Hematopoietic multipotent progenitor cell treated with erythropoietin and hydrocortisone succinate and interleukin-3 and kit ligand, for 8 days (in vitro differentiated cells): ENCODE results near the gene OR2AJ1.
A peak's percentile ranks its signal among the peaks of the same experiment; 100 is the strongest.

Source experiments
- DNase-seq: peaks from one replicate; pipeline ENCODE4 v3.0.0-alpha.2; 2015

Gene OR2AJ1, protein sequence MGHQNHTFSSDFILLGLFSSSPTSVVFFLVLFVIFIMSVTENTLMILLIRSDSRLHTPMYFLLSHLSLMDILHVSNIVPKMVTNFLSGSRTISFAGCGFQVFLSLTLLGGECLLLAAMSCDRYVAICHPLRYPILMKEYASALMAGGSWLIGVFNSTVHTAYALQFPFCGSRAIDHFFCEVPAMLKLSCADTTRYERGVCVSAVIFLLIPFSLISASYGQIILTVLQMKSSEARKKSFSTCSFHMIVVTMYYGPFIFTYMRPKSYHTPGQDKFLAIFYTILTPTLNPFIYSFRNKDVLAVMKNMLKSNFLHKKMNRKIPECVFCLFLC

DNA sequence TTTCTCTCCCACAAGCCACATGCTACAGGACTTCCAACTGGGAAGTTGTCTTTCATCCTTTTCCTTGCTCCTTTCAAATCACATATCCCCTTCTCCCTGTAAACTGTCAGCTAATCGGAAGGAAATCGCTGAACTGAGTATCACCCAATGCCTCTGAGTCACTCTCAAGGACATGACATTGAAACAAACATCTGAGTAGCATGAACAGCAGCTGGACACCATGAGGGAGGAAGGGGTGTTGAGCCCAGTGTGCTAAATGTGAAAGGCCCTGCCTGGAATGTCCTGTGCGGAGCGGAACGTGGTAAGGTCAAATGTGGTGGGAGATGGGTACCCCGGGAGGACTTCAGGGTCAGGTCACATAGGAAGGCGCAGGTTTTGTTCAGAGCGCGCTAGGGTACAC is at the start of gene OR2AJ1:
Gene OR2AJ1, plus strand, starts transcription at position 22 of the 400 bp plus-strand sequence. CDS start 8,880 bp downstream, outside the sequence.
- no peak for DNase-seq

DNA sequence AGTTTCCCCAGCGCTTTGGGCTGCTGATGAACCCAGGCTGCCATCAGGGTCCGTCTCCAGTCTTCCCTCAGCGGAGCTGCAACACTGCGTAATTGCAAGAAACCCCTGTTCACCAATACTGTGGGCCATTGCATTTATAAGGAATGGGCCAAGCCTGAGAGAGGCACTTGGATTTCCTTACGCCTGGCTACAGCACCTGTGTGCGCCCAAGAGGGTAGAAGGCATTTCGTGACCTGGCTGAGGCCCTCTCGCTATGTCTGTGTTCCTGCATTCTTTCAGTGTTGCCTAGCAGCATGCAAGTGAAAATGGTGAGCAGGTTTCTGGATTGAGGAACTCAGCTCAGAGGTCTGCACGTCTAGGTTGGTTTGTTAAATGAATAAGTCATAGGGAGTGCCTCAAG is 41.3 kb upstream of the OR2AJ1 start:
- DNase-seq: no peak

DNA sequence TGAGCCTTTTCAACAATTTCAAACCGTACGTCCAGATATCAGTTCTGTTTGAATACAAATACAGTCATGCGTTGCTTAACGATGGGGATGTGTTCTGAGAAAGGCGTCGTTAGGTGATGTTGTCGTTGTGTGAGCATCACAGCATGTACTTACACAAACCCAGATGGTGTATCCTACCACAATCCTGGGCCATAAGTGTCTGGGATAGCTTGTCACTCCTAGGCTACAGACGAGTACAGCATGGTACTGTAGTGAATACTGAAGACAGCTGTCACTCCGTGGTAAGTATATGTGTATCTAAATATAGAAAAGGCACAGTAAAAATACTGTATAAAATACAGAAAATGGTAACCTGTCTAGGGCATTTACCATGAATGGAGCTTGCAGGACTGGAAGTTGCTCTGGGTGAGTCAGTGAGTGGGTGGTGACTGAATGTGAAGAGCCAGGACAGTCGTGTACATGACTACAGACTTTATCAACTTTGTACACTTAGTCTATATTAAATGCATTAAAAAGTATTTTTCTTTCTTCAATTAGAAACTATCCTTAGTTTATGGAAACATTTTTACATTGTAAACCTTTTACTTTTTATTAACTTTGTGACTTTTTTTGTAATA is 39.8 kb upstream of the OR2AJ1 start:
- peak; percentile 49 for DNase-seq

DNA sequence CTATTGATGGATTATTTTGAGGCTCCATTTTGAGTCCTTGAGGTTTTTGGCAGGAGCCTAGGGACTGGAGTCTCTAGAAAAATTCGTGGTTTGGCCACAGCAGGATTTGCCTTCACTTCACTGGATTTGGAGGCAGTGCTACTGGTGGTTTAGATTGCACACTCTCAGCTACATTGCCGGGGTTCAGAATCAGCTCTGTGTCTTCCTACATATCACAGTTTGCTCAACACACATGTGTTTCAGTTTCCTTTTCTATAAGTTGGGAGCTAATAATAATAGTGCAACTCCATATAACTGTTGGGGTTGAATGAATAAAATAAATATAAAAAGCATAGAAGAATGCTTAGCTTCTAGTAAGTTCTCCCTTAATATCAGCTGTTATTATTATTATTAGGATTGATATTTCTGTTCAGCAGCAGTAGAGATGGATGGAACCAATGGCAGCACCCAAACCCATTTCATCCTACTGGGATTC is 29.5 kb upstream of the OR2AJ1 start, which contains the start of gene OR2W3:
Gene OR2W3, plus strand, starts transcription at position 425 of the 475 bp plus-strand sequence. Its CDS starts 0 bp downstream, at position 425.
- DNase-seq: no peak

DNA sequence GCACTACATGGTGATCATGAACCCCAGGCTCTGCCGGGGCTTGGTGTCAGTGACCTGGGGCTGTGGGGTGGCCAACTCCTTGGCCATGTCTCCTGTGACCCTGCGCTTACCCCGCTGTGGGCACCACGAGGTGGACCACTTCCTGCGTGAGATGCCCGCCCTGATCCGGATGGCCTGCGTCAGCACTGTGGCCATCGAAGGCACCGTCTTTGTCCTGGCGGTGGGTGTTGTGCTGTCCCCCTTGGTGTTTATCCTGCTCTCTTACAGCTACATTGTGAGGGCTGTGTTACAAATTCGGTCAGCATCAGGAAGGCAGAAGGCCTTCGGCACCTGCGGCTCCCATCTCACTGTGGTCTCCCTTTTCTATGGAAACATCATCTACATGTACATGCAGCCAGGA is 28.7 kb upstream of the OR2AJ1 start:
- DNase-seq: no peak

DNA sequence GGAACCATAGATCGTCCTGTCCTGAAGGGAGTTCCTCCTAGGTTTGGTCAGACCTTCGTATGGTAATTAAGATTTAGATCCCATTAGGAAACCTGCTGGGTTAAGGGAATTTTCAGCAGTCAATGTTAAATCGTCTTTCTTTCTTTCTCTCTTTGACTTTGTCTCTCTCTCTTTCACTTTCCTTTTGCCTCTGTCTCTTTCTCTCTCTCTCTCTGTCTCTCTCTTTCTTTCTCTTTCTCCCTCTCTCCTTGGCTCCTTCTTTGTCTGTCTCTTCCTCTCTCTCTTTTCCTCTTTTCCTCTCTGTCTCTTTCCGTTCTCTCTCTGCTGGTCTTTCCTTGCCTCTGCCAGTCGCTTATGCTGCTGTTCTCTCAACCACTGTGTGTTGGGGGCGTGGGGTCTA is 20.6 kb upstream of the OR2AJ1 start:
- no peak for DNase-seq

DNA sequence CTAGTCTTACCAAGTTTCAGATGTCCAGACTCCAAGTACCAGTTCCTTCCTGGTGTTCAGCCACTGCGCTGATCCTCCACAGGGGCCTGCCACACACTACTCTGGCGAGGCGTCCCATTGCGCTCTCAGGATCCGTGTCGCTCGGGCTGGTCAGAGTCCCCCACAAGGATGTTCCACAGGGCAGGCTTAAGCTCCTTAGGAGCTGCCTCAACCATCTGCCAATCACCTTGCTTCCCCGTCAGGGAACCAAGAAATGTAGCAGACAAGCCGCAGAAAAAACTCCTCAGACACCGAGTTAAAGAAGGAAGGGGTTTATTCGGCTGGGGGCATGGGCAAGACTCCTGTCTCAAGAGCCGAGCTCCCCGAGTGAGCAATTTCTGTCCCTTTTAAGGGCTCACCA is 19.5 kb upstream of the OR2AJ1 start:
- peak; percentile 29 for DNase-seq

DNA sequence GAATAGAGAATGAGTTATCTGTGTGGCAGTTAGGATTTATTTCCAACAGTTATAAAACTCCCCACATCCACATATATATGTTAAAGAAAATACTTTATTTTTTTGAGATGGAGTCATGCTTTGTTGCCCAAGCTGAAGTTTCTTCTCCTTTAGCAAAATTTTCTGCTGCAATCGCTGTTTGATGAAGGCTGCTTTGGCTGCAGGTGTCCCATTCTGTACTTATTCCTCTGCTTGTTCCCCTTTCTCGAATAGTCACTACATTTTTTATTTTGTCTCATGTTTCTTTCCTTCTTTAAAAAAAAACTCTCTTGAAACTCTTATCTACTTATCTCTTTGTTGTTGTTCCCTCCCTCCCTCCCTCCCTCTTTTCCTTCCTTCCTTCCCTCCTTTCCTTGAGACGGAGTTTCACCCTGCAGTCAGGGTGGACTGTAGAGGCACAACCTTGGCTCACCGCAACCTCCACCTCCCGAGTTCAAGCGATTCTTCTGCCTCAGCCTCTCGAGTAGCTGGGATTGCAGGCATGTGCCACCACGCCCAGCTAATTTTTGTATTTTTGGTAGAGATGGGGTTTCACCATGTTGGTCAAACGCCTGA is 18.7 kb upstream of the OR2AJ1 start:
- DNase-seq: peak; percentile 28

DNA sequence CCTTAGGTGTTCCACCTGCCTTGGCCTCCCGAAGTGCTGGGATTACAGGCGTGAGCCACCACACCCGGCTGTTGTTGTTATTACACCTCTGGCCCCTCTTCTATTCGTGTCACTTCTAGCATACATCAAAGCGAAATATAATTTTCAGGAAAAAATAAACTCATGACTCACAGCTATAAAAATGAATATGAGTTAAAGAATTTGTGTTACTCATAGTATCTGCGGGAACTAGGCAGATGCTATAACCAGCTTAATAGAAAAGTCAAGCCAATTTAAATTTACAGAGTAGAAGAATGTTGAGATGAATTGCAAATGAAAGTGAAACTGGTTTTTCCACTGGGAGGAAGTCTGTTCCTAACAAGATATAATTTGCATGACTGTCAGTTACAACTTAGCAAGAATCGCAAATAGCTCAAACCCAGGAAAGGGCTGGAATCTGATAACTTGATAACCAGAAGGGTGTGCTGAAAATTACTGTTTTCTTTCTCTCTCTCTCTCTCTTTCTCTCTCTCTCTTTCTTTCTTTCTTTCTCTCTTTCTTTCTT is 18.1 kb upstream of the OR2AJ1 start:
- DNase-seq: peak; percentile 95

DNA sequence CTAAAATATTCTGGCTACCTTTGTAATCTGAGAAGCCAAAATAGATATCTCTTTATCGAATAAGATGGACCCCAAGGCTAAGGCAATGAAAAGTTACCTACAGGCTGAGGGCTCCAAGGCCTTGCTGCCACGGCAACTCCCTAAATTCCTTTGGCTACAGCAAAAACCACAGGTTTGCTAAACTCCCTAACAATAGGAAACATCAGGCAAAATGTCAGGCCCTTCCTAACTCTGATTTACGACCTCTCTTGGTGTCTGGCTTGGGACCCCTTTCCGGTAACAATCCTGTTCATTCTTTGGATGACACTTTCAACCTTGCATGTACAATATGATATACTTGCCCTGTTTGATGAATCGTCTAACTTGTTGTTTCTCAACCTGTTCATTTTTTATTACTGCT is 15.9 kb upstream of the OR2AJ1 start:
- DNase-seq: no peak

DNA sequence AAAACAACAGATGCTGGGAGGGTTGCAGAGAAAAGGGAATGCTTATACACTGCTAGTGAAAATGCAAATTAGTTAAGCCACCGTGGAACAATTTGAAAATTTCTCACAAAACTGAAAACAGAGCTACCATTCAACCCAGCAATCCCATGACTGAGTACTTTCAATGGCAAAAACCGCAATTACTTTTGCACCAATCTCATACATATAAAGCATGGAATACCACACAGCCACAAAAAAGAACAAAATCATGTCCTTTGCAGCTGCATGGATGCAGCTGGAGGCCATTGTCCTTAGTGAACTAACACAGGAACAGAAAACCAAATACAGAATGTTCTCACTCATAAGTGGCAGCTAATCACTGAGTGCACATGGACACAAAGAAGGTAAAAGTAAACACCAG is 10.9 kb upstream of the OR2AJ1 start:
- DNase-seq: no peak

DNA sequence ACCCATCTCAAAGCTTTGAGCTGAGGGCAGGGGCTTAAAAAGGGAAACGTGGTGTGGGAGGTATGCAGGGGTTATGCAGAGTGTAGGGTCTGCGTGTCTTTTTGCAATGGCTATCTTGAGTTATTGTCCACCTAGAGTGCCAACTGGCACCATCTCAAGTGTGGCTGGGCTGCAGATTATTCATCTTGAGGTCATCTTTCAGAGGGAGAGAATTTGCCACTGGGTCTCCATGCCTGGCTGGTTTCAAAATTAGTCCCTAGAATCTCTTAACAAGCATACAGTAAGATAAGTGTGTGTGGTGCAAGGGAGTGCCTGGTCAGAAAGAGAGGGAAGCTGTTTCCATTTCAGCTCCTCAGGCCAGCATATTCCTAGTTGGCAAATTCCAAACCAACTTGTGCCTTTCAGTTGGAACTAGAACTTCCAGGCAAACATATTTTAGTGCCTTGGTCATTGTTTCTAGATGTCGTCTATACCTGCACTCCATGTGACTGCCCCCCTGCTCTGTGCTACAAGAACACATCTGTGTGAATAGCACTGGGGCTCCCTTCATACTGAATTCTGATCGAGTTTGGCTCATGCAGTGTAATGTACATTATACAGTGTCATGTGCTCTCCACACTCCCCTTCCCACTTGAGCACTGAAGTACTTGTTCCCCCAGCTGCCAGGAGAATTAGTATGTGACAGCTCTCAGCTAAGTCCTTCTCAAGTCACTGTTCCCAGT is 9.6 kb upstream of the OR2AJ1 start:
- DNase-seq: no peak

DNA sequence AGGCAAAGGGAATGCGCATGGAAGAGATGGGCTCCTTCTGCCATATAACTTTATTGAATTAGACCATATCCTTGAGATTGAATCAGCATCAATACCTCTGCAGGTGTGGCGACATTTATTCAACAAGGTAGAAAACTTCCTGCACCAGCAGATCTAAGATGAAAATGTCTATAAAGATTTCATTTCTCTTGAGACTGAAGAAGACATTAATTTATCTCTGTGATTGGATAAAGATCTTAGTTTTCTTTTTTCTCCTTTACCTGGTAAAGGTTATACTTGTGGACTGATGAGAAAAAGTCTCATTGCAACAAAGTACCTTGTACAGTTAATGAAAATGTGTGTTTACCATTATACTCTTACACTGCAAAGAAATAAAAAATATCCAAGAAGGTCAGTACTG is 4.7 kb upstream of the OR2AJ1 start, which contains the start of gene OR2T8:
Gene OR2T8, plus strand, starts transcription at position 301 of the 400 bp plus-strand sequence. CDS start 766 bp downstream, outside the sequence.
- DNase-seq: no peak

DNA sequence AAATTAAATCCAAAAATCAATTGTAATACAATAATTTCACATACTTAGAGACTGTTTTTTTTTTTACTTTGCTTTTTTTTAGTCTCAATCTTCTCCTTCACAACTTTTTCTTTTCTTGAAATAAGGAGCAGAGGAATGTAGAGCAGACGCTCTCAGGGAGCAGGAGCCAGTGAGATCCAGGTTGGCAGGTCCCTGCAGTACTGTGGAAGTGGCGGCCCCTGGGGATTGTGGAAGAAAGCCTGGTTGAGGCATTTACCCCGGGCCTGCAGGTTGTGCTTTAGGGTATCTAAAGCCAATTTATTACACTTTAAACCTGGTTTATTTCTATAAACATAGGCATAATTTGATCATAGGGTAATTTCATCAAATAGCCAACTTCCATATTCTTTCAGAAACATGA is 748 bp upstream of the OR2AJ1 start:
- DNase-seq: no peak

DNA sequence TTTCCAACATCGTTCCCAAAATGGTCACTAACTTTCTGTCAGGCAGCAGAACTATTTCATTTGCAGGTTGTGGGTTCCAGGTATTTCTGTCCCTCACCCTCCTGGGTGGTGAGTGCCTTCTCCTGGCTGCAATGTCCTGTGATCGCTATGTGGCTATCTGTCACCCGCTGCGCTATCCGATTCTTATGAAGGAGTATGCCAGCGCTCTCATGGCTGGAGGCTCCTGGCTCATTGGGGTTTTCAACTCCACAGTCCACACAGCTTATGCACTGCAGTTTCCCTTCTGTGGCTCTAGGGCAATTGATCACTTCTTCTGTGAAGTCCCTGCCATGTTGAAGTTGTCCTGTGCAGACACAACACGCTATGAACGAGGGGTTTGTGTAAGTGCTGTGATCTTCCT is 9.3 kb downstream of the OR2AJ1 start:
- no peak for DNase-seq

DNA sequence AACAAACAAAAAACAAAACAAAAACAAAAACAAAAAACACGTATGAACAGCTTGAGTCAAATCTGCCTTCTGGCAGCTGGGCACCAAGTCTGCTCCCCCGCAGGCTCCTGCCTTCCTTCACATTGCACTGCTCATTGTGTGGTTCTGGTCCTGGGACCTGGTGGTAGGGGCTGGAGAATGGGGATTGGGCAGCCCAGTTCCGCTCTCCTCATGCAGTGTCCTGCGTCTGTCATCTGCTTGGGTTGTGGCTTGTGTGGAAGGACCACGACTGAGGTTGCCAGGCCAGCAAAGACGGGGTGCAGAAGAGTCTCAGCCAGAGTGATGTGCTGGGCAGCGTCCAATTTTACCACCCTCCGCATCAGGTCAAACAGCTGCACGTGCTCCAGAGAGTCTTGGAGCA is 11.1 kb downstream of the OR2AJ1 start:
- DNase-seq: no peak

DNA sequence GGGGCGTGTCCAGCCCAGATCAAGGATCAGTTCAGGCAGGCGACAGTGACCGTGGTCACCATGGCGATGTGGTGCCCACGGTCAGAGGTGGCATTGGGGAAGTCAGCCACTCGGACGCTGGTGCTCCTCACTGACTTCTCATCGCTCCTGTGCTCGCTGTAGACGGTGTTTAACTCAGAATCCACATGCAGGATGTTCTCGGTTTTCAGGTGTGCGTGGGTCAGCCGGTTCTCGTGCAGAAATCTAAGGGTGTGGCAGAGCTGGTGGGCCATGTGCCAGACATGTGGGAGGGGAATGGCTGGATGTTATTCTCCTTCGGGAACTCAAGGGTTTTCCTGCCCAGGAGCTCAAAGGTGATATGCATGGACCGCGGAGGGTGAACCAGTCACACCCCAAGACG is 11.7 kb downstream of the OR2AJ1 start:
- no peak for DNase-seq

DNA sequence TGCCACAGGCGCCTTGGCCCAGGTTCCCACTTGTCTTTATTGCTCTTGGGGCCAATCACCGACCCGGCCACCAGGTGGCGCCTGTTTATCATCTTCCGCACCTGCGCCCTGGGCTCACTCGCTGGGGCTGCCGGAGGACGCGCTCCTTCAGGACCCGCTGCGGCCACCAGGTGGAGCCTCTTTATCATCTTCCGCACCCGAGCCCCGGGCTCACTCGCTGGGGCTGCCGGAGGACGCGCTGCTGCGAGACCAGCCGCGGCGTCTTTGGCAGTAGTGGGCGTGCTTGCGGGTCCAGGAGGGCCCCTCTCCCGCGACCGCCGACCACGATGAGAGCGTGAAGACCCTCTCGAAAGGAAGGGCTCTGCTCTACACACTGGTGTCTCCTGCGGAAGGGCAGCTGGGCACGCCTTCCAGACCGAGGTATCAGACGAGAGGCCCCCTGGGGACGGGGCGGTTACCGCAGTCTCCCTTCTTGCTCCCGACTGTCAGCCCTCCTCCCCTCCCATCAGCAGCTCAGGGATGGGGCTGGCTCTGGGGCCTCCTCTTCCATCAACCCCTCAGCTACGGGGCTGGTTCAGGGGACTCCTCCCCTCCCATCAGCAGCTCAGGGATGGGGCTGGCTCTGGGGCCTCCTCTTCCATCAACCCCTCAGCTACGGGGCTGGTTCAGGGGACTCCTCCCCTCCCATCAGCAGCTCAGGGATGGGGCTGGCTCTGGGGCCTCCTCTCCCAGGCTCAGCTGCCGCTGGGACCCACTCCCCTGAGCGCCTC is 12.5 kb downstream of the OR2AJ1 start:
- DNase-seq: peak; percentile 93

DNA sequence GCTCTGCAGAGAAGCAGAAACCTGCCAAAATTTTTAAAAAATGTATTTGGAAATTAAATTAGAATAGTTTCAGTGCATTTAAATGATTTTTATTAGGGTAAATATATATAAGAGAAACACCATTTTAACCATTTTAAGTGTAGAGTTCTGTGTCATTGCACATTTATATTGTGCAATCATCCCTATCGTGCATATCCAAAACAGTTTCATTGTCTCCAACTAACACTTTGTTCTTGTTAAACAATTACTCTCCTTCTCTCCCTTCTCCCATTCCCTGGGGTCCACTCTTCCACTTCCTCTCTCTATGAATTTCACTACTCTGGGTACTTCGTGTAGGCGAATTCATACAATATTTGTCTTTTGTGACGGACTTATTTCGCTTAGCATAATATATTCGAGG is 17.9 kb downstream of the OR2AJ1 start:
- no peak for DNase-seq

DNA sequence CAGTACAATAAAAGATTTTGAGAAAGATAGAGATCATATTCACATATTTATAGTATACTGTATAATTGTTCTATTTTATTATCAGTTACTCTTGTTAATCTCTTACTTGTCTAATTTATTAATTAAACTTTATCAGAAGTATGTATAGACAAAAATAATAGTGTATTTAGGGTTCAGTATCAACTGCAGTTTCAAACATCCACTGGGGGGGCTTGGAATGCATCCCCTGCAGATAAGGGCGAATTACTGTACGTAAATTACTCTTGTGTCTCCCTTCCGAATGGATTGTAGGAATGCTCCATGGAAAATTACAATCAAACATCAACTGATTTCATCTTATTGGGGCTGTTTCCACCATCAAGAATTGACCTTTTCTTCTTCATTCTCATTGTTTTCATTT is 23.9 kb downstream of the OR2AJ1 start, which contains the start of gene OR2L8:
Gene OR2L8, plus strand, starts transcription at position 301 of the 400 bp plus-strand sequence. Its CDS starts 0 bp downstream, at position 301.
- DNase-seq: no peak

DNA sequence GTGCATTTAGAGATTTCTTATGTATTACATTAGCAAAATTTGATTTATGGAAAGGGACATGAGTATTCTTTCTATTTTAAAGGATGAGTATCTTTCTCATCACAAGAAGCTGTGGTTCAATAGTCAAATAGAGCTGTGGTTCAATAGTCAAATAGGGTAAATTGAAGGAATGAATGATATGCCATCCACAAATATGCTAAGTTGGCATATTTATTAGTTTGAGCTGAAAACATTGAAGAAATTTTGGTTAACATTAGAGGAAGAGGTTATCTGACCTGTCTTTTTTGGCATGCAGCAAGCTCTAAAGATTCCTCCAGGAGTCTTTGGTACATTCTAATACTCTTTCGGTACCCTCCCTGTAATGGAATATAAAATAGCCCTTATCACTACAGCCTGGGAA is 28.7 kb downstream of the OR2AJ1 start:
- no peak for DNase-seq

DNA sequence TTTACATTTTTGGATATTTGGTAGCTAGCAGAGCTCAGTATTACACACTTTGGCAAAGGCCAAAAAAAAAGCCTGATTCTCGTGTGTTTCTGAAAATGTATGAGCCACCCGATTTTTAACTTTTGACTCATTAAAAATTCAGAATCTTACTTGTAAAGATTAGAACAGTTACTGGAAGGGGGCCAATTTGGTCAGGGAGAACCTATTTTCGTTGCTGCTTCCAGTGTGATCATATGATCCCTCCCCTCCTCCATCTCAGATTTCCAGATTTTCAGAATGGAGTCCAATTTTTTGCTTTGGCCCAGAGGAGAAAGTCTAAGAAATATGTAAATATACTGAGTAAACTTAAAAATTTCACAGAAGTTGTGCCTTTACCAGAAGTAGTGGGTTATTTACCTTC is 37.1 kb downstream of the OR2AJ1 start:
- peak; percentile 76 for DNase-seq
